ENCODE measurements around the gene IQSEC1. TPM values are rescaled to one million over a fixed set of nuclear protein-coding genes. Genes with fewer than 3 reads are reported as not detected.

IQSEC1 gene
- total and polyA plus RNA-seq, 2 experiments from 2014 or later = 8.0 to 51.9 TPM

- TF ChIP-seq ETS1 (IDR thresholded peaks at IDR 0.05) = no peak
- TF ChIP-seq ZNF462 (CRISPR knock-in tag; IDR thresholded peaks at IDR 0.05) = no peak
- no peak for TF ChIP-seq EZH2 (IDR thresholded peaks at IDR 0.05; ENCODE audit: low read depth, unreplicated experiment)
- TF ChIP-seq STAT1 (IDR thresholded peaks at IDR 0.05; ENCODE audit: unreplicated experiment) = no peak
- TF ChIP-seq CTCF (conservative IDR thresholded peaks at IDR 0.05; ENCODE audit: low read depth in 2 of 2) = no peak
Observed at GRCh38 chr3:13075318-13075717, 2.1 kb upstream of the IQSEC1 start (continued).

- DNase-seq (ENCODE audit: low spot score) = peak; percentile 50
- TF ChIP-seq ZNF331 (CRISPR knock-in tag; IDR thresholded peaks at IDR 0.05; ENCODE audit: low read depth) (no peak), ZNF462 (CRISPR knock-in tag; IDR thresholded peaks at IDR 0.05) (no peak)
Observed at GRCh38 chr3:13074006-13074375, 762 bp upstream of the IQSEC1 start.

More at GRCh38 chr3:13074006-13074375, 762 bp upstream of the IQSEC1 start:
- Mint-ChIP-seq H3K4me3 (peak overlapping the region; percentile 54), H3K4me1 (peaks cover 17% of the 10 kb centered on the region), H3K9me3 (peaks cover 3% of the 10 kb centered on the region; the same call in 1 of the 3 replicates), H3K36me3 (ENCODE audit: low read depth) (no peaks in the 10 kb centered on the region; the same call in 2 of the 3 replicates), H3K27me3 (ENCODE audit: insufficient read depth, low read depth, poor library complexity) (peaks cover 37% of the 10 kb centered on the region), H3K27ac (no peak overlapping the region)
- H2AFZ ChIP-seq = peak overlapping the region; percentile 56; the same call in 1 of the 2 replicates
- H3K79me2 ChIP-seq (replicated peaks; ENCODE audit: insufficient read depth) = no peaks in the 10 kb centered on the region
- H3K36me3 ChIP-seq (ENCODE audit: insufficient read depth) = no peaks in the 10 kb centered on the region
- H3F3A ChIP-seq (replicated peaks; ENCODE audit: low read depth) = peaks cover 8% of the 10 kb centered on the region; the same call in 1 of the 2 replicates
- H3K4me2 ChIP-seq = peak overlapping the region; percentile 85
- no peak overlapping the region for H3K27ac ChIP-seq (ENCODE audit: low read depth)
- peak; percentile 9; the same call in 2 of the 3 replicates for ATAC-seq
- no peaks in the 10 kb centered on the region for H3K9me2 ChIP-seq (ENCODE audit: insufficient read depth)
- H3K27me3 ChIP-seq (ENCODE audit: insufficient read depth) = peaks cover 27% of the 10 kb centered on the region
- H3K4me3 ChIP-seq = peak overlapping the region; percentile 57
- H3K4me1 ChIP-seq (ENCODE audit: insufficient read depth) = peaks cover 4% of the 10 kb centered on the region; the same call in 1 of the 2 replicates
- no peaks in the 10 kb centered on the region for H4K20me1 ChIP-seq (replicated peaks; ENCODE audit: insufficient read depth)
